Body of pancreas (tissue), 4 donors: ENCODE results near the gene TTC17.

Experiments used
- CTCF ChIP-seq, 7 experiments: fragments of 450-650 bp in 4 of 7; fragments of 200-600 bp in 3 of 7; sonication (generic) in 3 of 7; IDR thresholded peaks; one replicate each; pipeline ENCODE4 v1.5.1; 2016 to 2019; ENCODE audit warnings: antibody characterized with exemption in 7 of 7
- POLR2A ChIP-seq, 3 donors: fragments of 450-650 bp; IDR thresholded peaks; one replicate each; pipeline ENCODE4 v1.6.1; 2016; ENCODE audit warnings: antibody characterized with exemption in 3 of 3, mild to moderate bottlenecking in 2 of 3

- TF ChIP-seq CTCF (IDR thresholded peaks at IDR 0.05) (no peak), POLR2A (IDR thresholded peaks at IDR 0.05) (no peak)
Observed at GRCh38 chr11:43516316-43516850, 157.7 kb downstream of the TTC17 start.
